Glutamatergic neuron (in vitro differentiated cells): Measurements from ENCODE around the gene ILKAP. TPM values are rescaled to one million over a fixed set of nuclear protein-coding genes. Genes with fewer than 3 reads are reported as not detected.
A peak's percentile ranks its signal among the peaks of the same experiment; 100 is the strongest.

ENCODE experiments used
- DNase-seq: peaks from one replicate; pipeline ENCODE4 v3.0.0; 2022
- H3K27ac Mint-ChIP-seq: one replicate; pipeline ENCODE4 v1.8.0; 2020; ENCODE audit warnings: mild to moderate bottlenecking, mixed read lengths, inconsistent platforms; ENCODE audit not compliant: unreplicated experiment
- H3K27me3 Mint-ChIP-seq: one replicate; pipeline ENCODE4 v1.8.0; 2020; ENCODE audit warnings: mild to moderate bottlenecking, moderate library complexity, mixed read lengths, inconsistent platforms; ENCODE audit not compliant: unreplicated experiment
- H3K36me3 Mint-ChIP-seq: one replicate; pipeline ENCODE4 v1.8.0; 2020; ENCODE audit warnings: mild to moderate bottlenecking, mixed read lengths, inconsistent platforms; ENCODE audit not compliant: unreplicated experiment
- H3K4me1 Mint-ChIP-seq: one replicate; pipeline ENCODE4 v1.8.0; 2020; ENCODE audit warnings: mild to moderate bottlenecking, low read depth, mixed read lengths, inconsistent platforms; ENCODE audit not compliant: unreplicated experiment
- H3K4me3 Mint-ChIP-seq: one replicate; pipeline ENCODE4 v1.8.0; 2020; ENCODE audit warnings: mild to moderate bottlenecking, mixed read lengths, inconsistent platforms; ENCODE audit not compliant: unreplicated experiment
- H3K9me3 Mint-ChIP-seq: one replicate; pipeline ENCODE4 v1.8.0; 2020; ENCODE audit warnings: mild to moderate bottlenecking, moderate library complexity, mixed read lengths, inconsistent platforms; ENCODE audit not compliant: unreplicated experiment
- total RNA-seq: library from RNA; stranded (reverse); fragmentation: NEBNext Ultra II Directional; extraction: Animal tissue kit (Norgen Biotek cat#: 25700); gene quantifications from one replicate; pipeline ENCODE4 v1.2.1, GENCODE V29; 2021; ENCODE audit not compliant: unreplicated experiment
- TF ChIP-seq, protein P1 (sequence below): fragments of 200-600 bp; sonication (generic); IDR thresholded peaks from one replicate; pipeline ENCODE4 v1.5.0; 2021; ENCODE audit not compliant: partially characterized antibody, unreplicated experiment

The ILKAP gene
- total RNA-seq, 1 donor from 2014 or later = 61.3 TPM

DNA sequence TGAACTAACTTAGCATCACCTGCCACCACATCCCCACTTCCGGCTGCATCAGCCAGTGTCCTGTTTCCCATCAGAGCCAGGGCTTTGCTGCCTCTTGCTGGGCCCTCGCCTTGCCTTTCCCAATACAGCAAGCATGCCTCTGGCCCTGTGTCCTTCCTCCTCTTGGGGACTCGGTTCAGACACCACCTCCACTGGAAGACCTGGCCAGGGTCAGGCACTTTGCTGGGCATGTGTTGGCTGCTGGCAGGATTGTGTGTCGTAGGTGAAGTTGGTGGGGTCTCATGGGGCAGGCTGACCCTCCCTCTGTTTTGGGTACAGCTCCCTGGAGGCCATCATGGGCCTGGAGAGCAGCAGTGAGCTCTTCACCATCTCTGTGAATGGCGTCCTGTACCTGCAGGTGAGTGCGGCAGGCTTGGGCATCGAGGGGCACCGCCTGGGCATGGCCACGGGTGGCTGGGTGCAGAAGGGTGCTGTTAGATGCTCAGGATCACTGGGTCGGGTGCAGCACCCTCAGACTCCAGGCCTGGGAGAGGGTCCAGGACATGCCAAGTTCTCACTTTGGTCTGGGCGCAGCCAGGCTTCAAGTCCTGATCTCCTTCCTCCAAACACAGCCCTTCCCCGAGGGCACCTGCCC is 38.1 kb downstream of the ILKAP start:
- H3K27ac Mint-ChIP-seq = no peak overlapping the region
- TF ChIP-seq, protein P1, sequence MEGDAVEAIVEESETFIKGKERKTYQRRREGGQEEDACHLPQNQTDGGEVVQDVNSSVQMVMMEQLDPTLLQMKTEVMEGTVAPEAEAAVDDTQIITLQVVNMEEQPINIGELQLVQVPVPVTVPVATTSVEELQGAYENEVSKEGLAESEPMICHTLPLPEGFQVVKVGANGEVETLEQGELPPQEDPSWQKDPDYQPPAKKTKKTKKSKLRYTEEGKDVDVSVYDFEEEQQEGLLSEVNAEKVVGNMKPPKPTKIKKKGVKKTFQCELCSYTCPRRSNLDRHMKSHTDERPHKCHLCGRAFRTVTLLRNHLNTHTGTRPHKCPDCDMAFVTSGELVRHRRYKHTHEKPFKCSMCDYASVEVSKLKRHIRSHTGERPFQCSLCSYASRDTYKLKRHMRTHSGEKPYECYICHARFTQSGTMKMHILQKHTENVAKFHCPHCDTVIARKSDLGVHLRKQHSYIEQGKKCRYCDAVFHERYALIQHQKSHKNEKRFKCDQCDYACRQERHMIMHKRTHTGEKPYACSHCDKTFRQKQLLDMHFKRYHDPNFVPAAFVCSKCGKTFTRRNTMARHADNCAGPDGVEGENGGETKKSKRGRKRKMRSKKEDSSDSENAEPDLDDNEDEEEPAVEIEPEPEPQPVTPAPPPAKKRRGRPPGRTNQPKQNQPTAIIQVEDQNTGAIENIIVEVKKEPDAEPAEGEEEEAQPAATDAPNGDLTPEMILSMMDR = no peak
- peaks cover 18% of the 10 kb centered on the region for H3K27me3 Mint-ChIP-seq
- H3K4me1 Mint-ChIP-seq = peaks cover 3% of the 10 kb centered on the region
- H3K36me3 Mint-ChIP-seq = no peaks in the 10 kb centered on the region
- H3K4me3 Mint-ChIP-seq = no peak overlapping the region
- no peak for DNase-seq
- H3K9me3 Mint-ChIP-seq = peaks cover 6% of the 10 kb centered on the region

DNA sequence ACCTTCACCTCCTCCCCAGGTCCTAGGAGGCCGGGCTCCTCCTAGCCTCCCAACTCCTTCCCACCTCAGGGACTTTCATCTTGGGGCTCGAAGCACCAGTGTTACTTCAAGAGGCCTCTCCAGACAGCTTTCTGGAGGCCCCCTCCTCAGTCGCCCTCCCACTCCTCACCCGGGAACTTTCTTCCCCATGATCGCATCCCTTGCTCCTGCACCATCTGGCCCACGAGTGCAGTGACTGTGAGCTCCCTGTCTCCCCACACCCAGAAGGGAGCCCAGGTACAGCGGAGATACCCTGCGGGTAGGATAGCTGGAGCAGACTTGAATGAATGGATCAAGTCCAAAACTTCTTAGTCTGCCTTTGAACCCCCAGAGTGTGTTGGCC is 38.6 kb downstream of the ILKAP start:
- no peak overlapping the region for H3K27ac Mint-ChIP-seq
- no peaks in the 10 kb centered on the region for H3K36me3 Mint-ChIP-seq
- no peak for DNase-seq
- H3K9me3 Mint-ChIP-seq = peaks cover 6% of the 10 kb centered on the region
- TF ChIP-seq, protein P1 = no peak
- peak overlapping the region; percentile 64 for H3K4me3 Mint-ChIP-seq
- peaks cover 4% of the 10 kb centered on the region for H3K4me1 Mint-ChIP-seq
- H3K27me3 Mint-ChIP-seq = peaks cover 16% of the 10 kb centered on the region

DNA sequence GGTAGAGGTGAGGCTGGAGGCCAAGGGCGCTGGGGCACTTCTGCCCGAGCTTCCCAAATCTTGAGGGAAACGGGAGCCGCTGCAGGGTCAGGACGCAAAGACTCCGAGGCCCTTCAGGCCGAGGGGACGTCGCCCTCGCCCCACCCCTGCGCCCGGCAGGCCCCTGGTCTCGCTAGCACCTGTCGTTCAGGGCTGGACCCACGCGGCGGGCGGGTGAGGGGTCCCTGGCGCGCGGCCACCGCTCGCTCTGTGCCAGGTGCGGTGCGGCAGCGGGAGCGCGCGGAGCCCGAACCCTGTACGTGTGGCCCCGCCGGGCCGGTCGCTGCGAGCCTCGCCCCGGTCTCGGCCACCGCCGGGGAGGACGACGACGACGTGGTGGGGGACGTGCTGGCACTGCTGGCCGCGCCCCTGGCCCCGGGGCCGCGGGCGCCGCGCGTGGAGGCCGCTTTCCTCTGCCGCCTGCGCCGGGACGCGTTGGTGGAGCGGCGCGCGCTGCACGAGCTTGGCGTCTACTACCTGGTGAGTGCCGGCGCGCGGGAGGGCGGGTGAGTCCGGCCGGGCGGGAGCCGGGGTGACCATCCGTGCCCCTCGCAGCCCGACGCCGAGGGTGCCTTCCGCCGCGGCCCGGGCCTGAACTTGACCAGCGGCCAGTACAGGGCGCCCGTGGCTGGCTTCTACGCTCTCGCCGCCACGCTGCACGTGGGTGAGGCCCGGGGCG is 39.9 kb downstream of the ILKAP start:
- no peaks in the 10 kb centered on the region for H3K36me3 Mint-ChIP-seq
- H3K27ac Mint-ChIP-seq = no peak overlapping the region
- H3K9me3 Mint-ChIP-seq = peaks cover 8% of the 10 kb centered on the region
- no peak overlapping the region for H3K4me3 Mint-ChIP-seq
- peaks cover 10% of the 10 kb centered on the region for H3K4me1 Mint-ChIP-seq
- TF ChIP-seq, protein P1 = no peak
- DNase-seq = no peak
- peaks cover 14% of the 10 kb centered on the region for H3K27me3 Mint-ChIP-seq

DNA sequence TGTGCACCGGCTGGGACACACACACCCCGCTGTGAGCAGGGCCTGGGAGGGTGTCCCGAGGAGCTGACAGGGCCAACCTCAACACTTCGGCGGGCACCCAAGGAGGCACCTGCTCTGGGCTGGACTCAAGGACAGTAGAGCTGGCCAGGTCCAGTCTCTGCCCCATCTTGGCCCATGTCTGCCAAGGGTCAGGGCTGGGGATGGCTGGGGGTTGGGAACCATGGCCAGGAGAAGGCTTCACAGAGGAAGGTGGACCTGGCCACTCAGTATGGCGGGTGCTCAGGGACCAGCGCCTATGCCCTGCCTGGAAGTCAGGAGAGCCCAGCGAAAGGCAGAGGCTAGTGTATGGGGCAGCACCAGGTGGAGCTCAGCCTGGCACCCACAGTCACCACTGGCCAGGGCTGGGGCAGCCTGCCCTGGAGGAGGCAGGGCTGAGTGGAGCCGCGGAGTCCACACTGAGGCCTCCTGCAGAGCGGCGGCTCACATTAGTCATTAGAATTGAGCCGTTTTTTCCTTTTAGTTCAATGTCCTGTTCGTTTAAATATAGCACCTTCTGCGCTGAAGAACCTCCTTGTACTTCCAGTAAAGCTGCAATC is 40.6 kb downstream of the ILKAP start:
- TF ChIP-seq, protein P1 = no peak
- Mint-ChIP-seq H3K27ac (no peak overlapping the region), H3K4me1 (peaks cover 10% of the 10 kb centered on the region), H3K4me3 (no peak overlapping the region), H3K9me3 (peaks cover 8% of the 10 kb centered on the region), H3K27me3 (peaks cover 14% of the 10 kb centered on the region), H3K36me3 (no peaks in the 10 kb centered on the region)
- DNase-seq = no peak
